GM12878 (cell line): ENCODE results near the gene PDE11A. TPM values are rescaled to one million over a fixed set of nuclear protein-coding genes. Genes with fewer than 3 reads are reported as not detected.

ENCODE experiments used
- ATAC-seq: fragments of 200-7000 bp; cut with Tn5 transposase; 3 replicates; pipeline ENCODE4 v1.9.1; 2020; ENCODE audit warnings: mild to moderate bottlenecking, moderate library complexity
- BruUV-seq: library from RNA; stranded (reverse); fragments of 400-500 nt; replicated peaks from 2 replicates; lab custom pipeline; 2021; lab: Mats Ljungman, UMichigan
- CTCF ChIA-PET: fragments of 300-600 bp; sonication (Branson Sonifier 250); formaldehyde crosslinking; extraction: SDS; loops from one replicate; lab custom pipeline; 2021; ENCODE audit warnings: inconsistent platforms; lab: Yijun Ruan, JAX
- POLR2A ChIA-PET: fragments of 350-600 bp; formaldehyde crosslinking; extraction: SDS; loops from one replicate; lab custom pipeline; 2021; ENCODE audit warnings: inconsistent platforms; lab: Charles Lee
- RAD21 ChIA-PET: fragments of 300-600 bp; sonication (Branson Sonifier 250); formaldehyde crosslinking; loops from one replicate; lab custom pipeline; 2023; ENCODE audit warnings: antibody characterized with exemption; ENCODE audit not compliant: unreplicated experiment; lab: Charles Lee
- SMC1A ChIA-PET: fragments of 300-600 bp; sonication (Branson Sonifier 250); formaldehyde crosslinking; loops from one replicate; lab custom pipeline; 2023; ENCODE audit not compliant: unreplicated experiment, uncharacterized antibody; lab: Charles Lee
- DNase-seq: peaks from one replicate; pipeline ENCODE4 v3.0.0-alpha.2; 2011; ENCODE audit warnings: low read depth, low spot score
- FAIRE-seq: peaks from 3 replicates; lab custom pipeline; 2011; peaks lifted over from hg19 to GRCh38; lab: Jason Lieb, UNC
- H2AFZ ChIP-seq: 2 replicates; pipeline ENCODE4 v1.6.0; 2011; ENCODE audit warnings: low read depth, low read length, control low read depth; ENCODE audit not compliant: control insufficient read depth
- H3K27ac ChIP-seq: 2 replicates; pipeline ENCODE4 v1.5.1; 2011; ENCODE audit warnings: control low read depth; ENCODE audit not compliant: control insufficient read depth, insufficient read depth
- H3K27me3 ChIP-seq, 2 experiments: replicated peaks in 1 of 2; 2 replicates each; pipeline versions ENCODE4 v1.6.0 to v1.6.1; 2011; ENCODE audit warnings: low read length in 1 of 2; ENCODE audit not compliant: control insufficient read depth in 2 of 2, insufficient read depth in 2 of 2
- H3K36me3 ChIP-seq, 2 experiments: 2 replicates each; pipeline ENCODE4 v1.5.1; 2011; ENCODE audit warnings: low read length in 1 of 2; ENCODE audit not compliant: control insufficient read depth in 2 of 2, insufficient read depth in 2 of 2
- H3K4me1 ChIP-seq: 2 replicates; pipeline ENCODE4 v1.6.1; 2011; ENCODE audit warnings: mild to moderate bottlenecking, low read length, moderate library complexity, mixed read lengths; ENCODE audit not compliant: control insufficient read depth, insufficient read depth
- H3K4me2 ChIP-seq: 2 replicates; pipeline ENCODE4 v1.6.0; 2011; ENCODE audit warnings: control low read depth; ENCODE audit not compliant: control insufficient read depth, insufficient read depth
- H3K4me3 ChIP-seq: fragments of 200-600 bp; sonication (generic); 2 replicates; pipeline ENCODE4 v1.5.1; 2016
- H3K79me2 ChIP-seq: 2 replicates; pipeline ENCODE4 v1.6.0; 2011; ENCODE audit warnings: low read length; ENCODE audit not compliant: control insufficient read depth, insufficient read depth
- H3K9ac ChIP-seq: 2 replicates; pipeline ENCODE4 v1.8.0; 2011; ENCODE audit warnings: low read length, control low read depth, mixed read lengths; ENCODE audit not compliant: control insufficient read depth, insufficient read depth
- H3K9me3 ChIP-seq: replicated peaks from 3 replicates; pipeline ENCODE4 v1.5.1; 2011; ENCODE audit warnings: mild to moderate bottlenecking, low read length; ENCODE audit not compliant: control insufficient read depth, insufficient read depth
- H4K20me1 ChIP-seq: 2 replicates; pipeline ENCODE4 v1.6.0; 2011; ENCODE audit not compliant: control insufficient read depth, insufficient read depth
- BCL3 ChIP-seq: IDR thresholded peaks from 2 replicates; pipeline ENCODE4 v1.6.1; 2011; ENCODE audit warnings: borderline replicate concordance, low read depth, mild to moderate bottlenecking, moderate library complexity, low read length; ENCODE audit not compliant: insufficient read depth, poor library complexity, severe bottlenecking
- BCLAF1 ChIP-seq: fragments of 450-650 bp; IDR thresholded peaks from 2 replicates; pipeline ENCODE4 v1.6.1; 2017; ENCODE audit warnings: antibody characterized with exemption, mild to moderate bottlenecking, moderate library complexity
- MTA2 ChIP-seq: fragments of 450-650 bp; IDR thresholded peaks from 2 replicates; pipeline ENCODE4 v1.6.1; 2016; ENCODE audit warnings: low read depth, mild to moderate bottlenecking, moderate library complexity
- PKNOX1 ChIP-seq: fragments of 450-650 bp; IDR thresholded peaks from 2 replicates; pipeline ENCODE4 v1.6.1; 2016; ENCODE audit warnings: mild to moderate bottlenecking
- SREBF1 ChIP-seq: IDR thresholded peaks from 2 replicates; pipeline ENCODE4 v1.6.1; 2012; ENCODE audit warnings: mild to moderate bottlenecking, low read length
- SRF ChIP-seq, 2 experiments: IDR thresholded peaks; 2 replicates each; pipeline ENCODE4 v1.6.1; 2011; ENCODE audit warnings: low read depth in 2 of 2, low read length in 2 of 2, mild to moderate bottlenecking in 1 of 2, moderate library complexity in 1 of 2
- TBL1XR1 ChIP-seq: IDR thresholded peaks from 2 replicates; pipeline ENCODE4 v1.6.1; 2012; ENCODE audit warnings: low read depth, low read length, improper control_type of control experiment
- YY1 ChIP-seq: IDR thresholded peaks from 2 replicates; pipeline ENCODE4 v1.6.1; 2011; ENCODE audit warnings: low read depth, mild to moderate bottlenecking, low read length
- WGBS: methylation state at CpG from one replicate; pipeline ENCODE4 v1.1.6; 2016; ENCODE audit warnings: low lambda C conversion rate; ENCODE audit not compliant: insufficient replicate concordance, insufficient coverage; ENCODE audit errors: missing lambda C conversion rate; 5-methylcytosine and 5-hydroxymethylcytosine counted together
- in situ Hi-C: fragments of 300-500 bp; cut with MboI; formaldehyde crosslinking; loops from 9 replicates; pipeline ENCODE4 v1.14.3; 2018; ENCODE audit warnings: mixed read lengths
- intact Hi-C: fragments of 100-400 bp; cut with micrococcal nuclease; formaldehyde crosslinking; loops from one replicate; pipeline ENCODE4 v1.14.2; 2022; ENCODE audit not compliant: unreplicated experiment
- polyA plus RNA-seq, 11 experiments: library from polyadenylated mRNA; depleted of rRNA in 4 of 11; unstranded in 6 of 11; stranded (reverse) in 5 of 11; fragments of >200 nt; fragmentation: Nextera tagmentation in 4 of 11; fragmentation: Illumina TruSeq in 1 of 11; extraction: Ambion mirVana in 4 of 11; extraction: Trizol in 1 of 11; gene quantifications; 1 replicate in 1 of 11; 2 replicates in 10 of 11; pipeline versions ENCODE4 v1.2.1 to v1.2.3, GENCODE V29; 2011 to 2016; ENCODE audit warnings: inconsistent platforms in 2 of 11, missing spikeins in 2 of 11, low read depth in 1 of 11
- total RNA-seq, 4 experiments: library from RNA; depleted of rRNA in 3 of 4; stranded (reverse); fragments of >200 nt in 3 of 4; fragmentation: Illumina TruSeq in 1 of 4; extraction: Trizol in 1 of 4; gene quantifications; 2 replicates each; pipeline versions ENCODE4 v1.2.1 to v1.2.3, GENCODE V29; 2013 to 2021

Gene PDE11A
- total and polyA plus RNA-seq, 10 of the 15 experiments (the other 5 are each of a cell fraction or from before 2014, with no cell fraction given), result 0.01 to 0.17 (median 0.06) TPM; not detected in 5

GRCh38 chr2:177592945-177593344 lies 479.6 kb downstream of the PDE11A start (continued):
- no peak for TF ChIP-seq BCL3

GRCh38 chr2:177592397-177592796 lies 480.2 kb downstream of the PDE11A start:
- Histone ChIP-seq H3K79me2 (no peaks in the 10 kb centered on the region), H3K27me3 (no peaks in the 10 kb centered on the region), H3K9me3 (no peaks in the 10 kb centered on the region), H3K36me3 (no peaks in the 10 kb centered on the region), H3K9ac (no peak overlapping the region), H3K4me1 (no peaks in the 10 kb centered on the region), H3K27ac (no peak overlapping the region), H3K4me2 (no peak overlapping the region), H4K20me1 (no peaks in the 10 kb centered on the region), H2AFZ (no peak overlapping the region), H3K4me3 (no peak overlapping the region)
- TF ChIP-seq YY1, result no peak
- TF ChIP-seq TBL1XR1, result no peak
- TF ChIP-seq SREBF1, result no peak
- no peak for TF ChIP-seq BCLAF1
- TF ChIP-seq SRF (IDR thresholded peaks at IDR 0.05; ENCODE audit: low read depth in 2 of 2, low read length in 2 of 2), result no peak
- TF ChIP-seq PKNOX1, result no peak
- no peak for TF ChIP-seq MTA2
- ATAC-seq (no peak), FAIRE-seq (no peak), DNase-seq (no peak)
- ChIA-PET CTCF (interaction anchor here (2.1 to 2.4 kb wide), 3 partner anchors 12 to 257 kb away, joined by 5 to 6 read pairs (median 5); no protein-coding TSS in a partner anchor), SMC1A (interaction anchor here (0.6 to 1.3 kb wide), 3 partner anchors 102 to 257 kb away, joined by 3 to 4 read pairs (median 4); no protein-coding TSS in a partner anchor), POLR2A (no interaction called here), RAD21 (no interaction called here)
- intact Hi-C loops (no loop called here), in situ Hi-C loops (no loop called here)
- WGBS, result 29% methylated on average over 2 of the region's 2 CpGs
- no TSS peak for BruUV-seq
